ENCODE measurements around the gene ZMIZ1. TPM values are rescaled to one million over a fixed set of nuclear protein-coding genes. Genes with fewer than 3 reads are reported as not detected.

The ZMIZ1 gene
- total and polyA plus RNA-seq, 12 donors, result 6.6 to 113 (median 55.1) TPM

DNA sequence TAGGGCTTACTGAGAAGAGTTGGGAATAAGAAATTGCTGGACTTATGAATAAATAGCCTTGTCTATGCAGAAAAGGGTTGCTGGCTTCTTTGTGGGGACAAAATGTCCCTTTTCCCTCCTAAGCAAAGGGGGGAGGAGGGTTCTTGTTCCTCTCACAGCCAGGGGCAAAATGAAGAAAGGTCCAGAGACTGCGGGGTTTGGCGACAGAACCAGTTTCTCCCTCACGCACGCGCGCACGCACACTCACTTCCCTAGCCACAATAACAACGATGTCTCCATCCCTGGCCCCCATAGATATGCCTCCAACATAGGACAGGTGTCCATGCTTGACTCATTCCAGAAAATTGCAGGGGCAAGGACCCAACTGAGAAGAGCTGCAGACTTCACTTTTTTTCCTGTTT lies 3.3 kb downstream of the ZMIZ1 start:
- TF ChIP-seq POLR2A (IDR thresholded peaks at IDR 0.05), result no peak
- TF ChIP-seq, protein P1, sequence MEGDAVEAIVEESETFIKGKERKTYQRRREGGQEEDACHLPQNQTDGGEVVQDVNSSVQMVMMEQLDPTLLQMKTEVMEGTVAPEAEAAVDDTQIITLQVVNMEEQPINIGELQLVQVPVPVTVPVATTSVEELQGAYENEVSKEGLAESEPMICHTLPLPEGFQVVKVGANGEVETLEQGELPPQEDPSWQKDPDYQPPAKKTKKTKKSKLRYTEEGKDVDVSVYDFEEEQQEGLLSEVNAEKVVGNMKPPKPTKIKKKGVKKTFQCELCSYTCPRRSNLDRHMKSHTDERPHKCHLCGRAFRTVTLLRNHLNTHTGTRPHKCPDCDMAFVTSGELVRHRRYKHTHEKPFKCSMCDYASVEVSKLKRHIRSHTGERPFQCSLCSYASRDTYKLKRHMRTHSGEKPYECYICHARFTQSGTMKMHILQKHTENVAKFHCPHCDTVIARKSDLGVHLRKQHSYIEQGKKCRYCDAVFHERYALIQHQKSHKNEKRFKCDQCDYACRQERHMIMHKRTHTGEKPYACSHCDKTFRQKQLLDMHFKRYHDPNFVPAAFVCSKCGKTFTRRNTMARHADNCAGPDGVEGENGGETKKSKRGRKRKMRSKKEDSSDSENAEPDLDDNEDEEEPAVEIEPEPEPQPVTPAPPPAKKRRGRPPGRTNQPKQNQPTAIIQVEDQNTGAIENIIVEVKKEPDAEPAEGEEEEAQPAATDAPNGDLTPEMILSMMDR (IDR thresholded peaks at IDR 0.05), result no peak

DNA sequence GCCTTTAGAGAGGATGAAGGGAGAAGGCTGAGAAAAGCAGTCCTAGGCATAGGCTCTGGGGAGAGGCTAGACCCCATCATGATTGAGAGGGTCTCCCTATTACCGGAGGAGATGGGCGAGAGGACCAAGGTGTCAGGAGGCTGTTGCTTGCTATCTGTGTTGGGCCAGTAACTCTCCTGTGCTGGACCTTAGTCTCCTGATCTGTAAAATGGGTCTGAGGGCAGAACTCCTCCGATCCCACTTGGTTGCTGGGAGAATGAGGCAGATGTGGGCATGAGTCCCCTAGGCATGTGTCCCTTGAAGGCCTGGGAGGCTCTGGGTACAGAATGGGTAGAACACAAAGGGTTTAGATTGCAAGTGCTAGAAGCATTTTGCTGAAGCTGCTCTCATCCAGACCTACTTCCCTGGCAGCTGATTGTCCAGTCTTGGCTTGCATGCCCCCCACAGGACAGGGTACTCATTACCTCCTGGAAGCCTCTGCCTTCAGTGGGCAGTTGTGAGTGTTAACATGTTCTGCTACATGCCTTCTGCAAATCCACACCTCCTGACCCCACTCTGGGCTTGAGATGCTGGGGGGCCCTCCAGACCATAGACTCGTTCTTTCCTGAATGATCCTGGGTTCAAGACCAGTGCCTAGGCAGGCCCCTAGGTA lies 4.4 kb downstream of the ZMIZ1 start:
- intact Hi-C loops (cut with DNase I), result loop anchor here (5.0 kb wide), 2 partner anchors 119 to 124 kb away; no protein-coding TSS in a partner anchor
- WGBS, 4 donors, result 81 to 91% (median 88%) methylated on average over 3 to 4 of the region's 4 CpGs
- H3K4me1 ChIP-seq (replicated peaks in 1 of 2), result peaks cover 39 to 72% of the 10 kb centered on the region in 2 donors

More for the DNA sequence above, 3.3 kb downstream of the ZMIZ1 start:
- DNase-seq, result no peak
- Histone ChIP-seq H3K4me1 (replicated peaks in 1 of 2) (peaks cover 46 to 65% of the 10 kb centered on the region in 2 donors), H3K36me3 (replicated peaks in 1 of 2) (no peaks in the 10 kb centered on the region), H3K27ac (peak overlapping the region in 3 of 5 donors; percentile 91 to 99 (median 95)), H3K4me3 (peak overlapping the region in 1 of 4 donors; percentile 99), H3K27me3 (no peaks in the 10 kb centered on the region), H3K9me3 (replicated peaks in 1 of 3) (no peaks in the 10 kb centered on the region)
- WGBS, 4 donors, result 28 to 64% (median 56%) methylated on average over 2 to 8 of the region's 8 CpGs
- intact Hi-C loops (cut with DNase I), result loop anchor here (5.0 kb wide), 2 partner anchors 120 to 125 kb away; no protein-coding TSS in a partner anchor

DNA sequence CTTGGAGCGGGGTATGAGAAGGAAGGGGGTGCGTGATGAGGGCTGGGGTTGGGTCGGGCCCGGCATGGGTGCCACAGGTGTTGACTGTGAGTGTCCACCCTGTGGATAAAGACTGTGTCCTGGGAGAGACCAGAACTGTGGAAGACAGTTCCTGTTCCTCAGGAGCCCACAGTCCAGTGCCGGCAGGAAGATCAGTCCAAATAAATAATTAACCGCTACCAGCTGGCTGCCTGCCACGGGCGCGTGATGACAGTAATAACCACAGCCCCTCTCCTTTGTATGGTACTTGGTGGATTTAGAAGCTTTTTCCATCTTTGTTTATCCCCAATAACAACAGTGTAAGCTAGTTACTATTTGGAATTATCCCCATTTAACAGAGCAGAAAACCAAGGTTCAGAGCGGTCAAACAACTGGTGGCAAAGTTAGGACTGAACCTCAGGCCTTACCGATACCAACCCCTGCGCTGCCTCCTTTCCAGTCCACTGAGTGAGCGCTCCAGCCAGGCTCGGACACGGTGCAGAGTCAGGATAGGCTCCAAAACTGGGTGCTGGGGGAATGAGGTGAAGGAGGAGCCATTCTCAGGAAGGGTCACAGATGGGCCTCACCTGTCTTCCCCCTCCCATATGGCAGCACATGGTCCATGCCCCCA lies 5.1 kb downstream of the ZMIZ1 start:
- Histone ChIP-seq H3K4me3 (no peak overlapping the region), H3K27ac (peak overlapping the region in 2 of 5 donors; percentile 95 to 99), H3K9me3 (replicated peaks in 1 of 3) (no peaks in the 10 kb centered on the region), H3K4me1 (replicated peaks in 1 of 2) (peaks cover 41 to 76% of the 10 kb centered on the region in 2 donors), H3K36me3 (replicated peaks in 1 of 2) (no peaks in the 10 kb centered on the region), H3K27me3 (no peaks in the 10 kb centered on the region)
- DNase-seq, result peak in 6 of 7 donors; percentile 54 to 80 (median 70)
- intact Hi-C loops (cut with DNase I), result loop anchor here (5.0 kb wide), 2 partner anchors 118 to 123 kb away; no protein-coding TSS in a partner anchor
- TF ChIP-seq, protein P1 (IDR thresholded peaks at IDR 0.05), result no peak
- TF ChIP-seq POLR2A (IDR thresholded peaks at IDR 0.05), result no peak
- 59 to 64% (median 62%) methylated on average over 15 of the region's 15 CpGs for WGBS, 4 donors

More for the DNA sequence above, 4.4 kb downstream of the ZMIZ1 start:
- DNase-seq, result no peak
- TF ChIP-seq, protein P1 (IDR thresholded peaks at IDR 0.05), result no peak
- no peak for TF ChIP-seq POLR2A (IDR thresholded peaks at IDR 0.05)
- no peaks in the 10 kb centered on the region for H3K27me3 ChIP-seq
- H3K4me3 ChIP-seq, result no peak overlapping the region
- no peaks in the 10 kb centered on the region for H3K36me3 ChIP-seq (replicated peaks in 1 of 2)
- H3K9me3 ChIP-seq (replicated peaks in 1 of 3), result no peaks in the 10 kb centered on the region
- H3K27ac ChIP-seq, result peak overlapping the region in 2 of 5 donors; percentile 95 to 99

DNA sequence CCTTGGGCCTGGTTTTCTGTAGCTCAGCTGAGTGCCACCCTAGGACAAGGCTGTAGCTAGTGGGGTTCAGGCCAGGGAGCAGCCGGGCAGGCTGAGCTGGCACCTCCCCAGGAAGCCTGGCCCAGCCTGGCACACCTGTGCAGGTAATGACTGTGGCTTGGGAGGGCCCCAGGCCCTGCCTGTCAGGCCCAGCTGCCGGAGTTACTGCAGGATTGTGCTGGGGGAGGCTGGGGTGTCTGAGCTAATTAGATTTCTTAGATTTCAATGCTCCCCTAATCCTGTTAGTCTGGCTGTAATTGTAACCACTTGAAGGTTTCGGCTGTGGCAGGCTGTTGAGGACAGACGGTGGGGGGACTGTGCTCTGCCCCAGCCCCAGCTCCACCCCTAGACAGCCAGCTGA lies 6.0 kb downstream of the ZMIZ1 start:
- no peaks in the 10 kb centered on the region for H3K36me3 ChIP-seq (replicated peaks in 1 of 2)
- no peak overlapping the region for H3K27ac ChIP-seq
- intact Hi-C loops (cut with DNase I), result loop anchor here (5.0 kb wide), 2 partner anchors 118 to 123 kb away; no protein-coding TSS in a partner anchor
- 53 to 77% (median 66%) methylated on average over 4 of the region's 4 CpGs for WGBS, 4 donors
- H3K4me3 ChIP-seq, result no peak overlapping the region
- no peak for DNase-seq
- no peak for TF ChIP-seq POLR2A (IDR thresholded peaks at IDR 0.05)
- TF ChIP-seq, protein P1 (IDR thresholded peaks at IDR 0.05), result no peak
- H3K27me3 ChIP-seq, result no peaks in the 10 kb centered on the region
- H3K4me1 ChIP-seq (replicated peaks in 1 of 2), result peaks cover 49 to 84% of the 10 kb centered on the region in 2 donors
- no peaks in the 10 kb centered on the region for H3K9me3 ChIP-seq (replicated peaks in 1 of 3)

Data from adrenal gland (tissue), 12 donors.